Activated T-helper 1 cell treated with Interleukin-2 at 50 U/mL for 16 hours (primary cell): ENCODE measurements around the gene MMP24OS.
"Not testable (repeated sequence)": the region's sequence is repeated elsewhere in the genome, so short reads cannot be mapped to it uniquely, and the experiment has no call there.

Experiments
- DNase-seq: peaks from one replicate; pipeline ENCODE4 v3.0.0-alpha.2; 2020; ENCODE audit warnings: low read depth

The MMP24OS gene

GRCh38 chr20:35277531-35278395 lies at the start of gene MMP24OS:
TSS of gene MMP24OS (minus strand) at chr20:35278122. CDS start at chr20:35277929, 193 bp downstream.
- peak; percentile 85 for DNase-seq

- DNase-seq = no peak
These were observed 49.4 kb upstream of the MMP24OS start for GRCh38 chr20:35327074-35327976.

GRCh38 chr20:35326740-35327073 lies 48.8 kb upstream of the MMP24OS start:
- DNase-seq = no peak

- DNase-seq = no peak
These were observed 48.3 kb upstream of the MMP24OS start for GRCh38 chr20:35326021-35326739.

- DNase-seq = no peak
These were observed 47.5 kb upstream of the MMP24OS start for GRCh38 chr20:35325401-35325800.

- no peak for DNase-seq
These were observed 42.6 kb upstream of the MMP24OS start for GRCh38 chr20:35320396-35321126.

GRCh38 chr20:35319871-35320197 lies 41.9 kb upstream of the MMP24OS start:
- no peak for DNase-seq

- no peak for DNase-seq
These were observed 41.4 kb upstream of the MMP24OS start for GRCh38 chr20:35319192-35319870.

GRCh38 chr20:35318502-35319157 lies 40.7 kb upstream of the MMP24OS start:
- no peak for DNase-seq

- DNase-seq = no peak
These were observed 39.7 kb upstream of the MMP24OS start for GRCh38 chr20:35317416-35318210.

- no peak for DNase-seq
These were observed 38.2 kb upstream of the MMP24OS start for GRCh38 chr20:35316086-35316485.

GRCh38 chr20:35315632-35316020 lies 37.7 kb upstream of the MMP24OS start:
- not testable (repeated sequence) for DNase-seq

GRCh38 chr20:35314816-35315631 lies 37.1 kb upstream of the MMP24OS start:
- no peak for DNase-seq

- DNase-seq = no peak
These were observed 34.4 kb upstream of the MMP24OS start for GRCh38 chr20:35312318-35312717.

GRCh38 chr20:35311822-35312221 lies 33.9 kb upstream of the MMP24OS start:
- DNase-seq = no peak

GRCh38 chr20:35311409-35311808 lies 33.5 kb upstream of the MMP24OS start:
- DNase-seq = no peak

- no peak for DNase-seq
These were observed 30.0 kb upstream of the MMP24OS start for GRCh38 chr20:35307666-35308653.
